ENCODE results near the gene PDE4D.

DNA sequence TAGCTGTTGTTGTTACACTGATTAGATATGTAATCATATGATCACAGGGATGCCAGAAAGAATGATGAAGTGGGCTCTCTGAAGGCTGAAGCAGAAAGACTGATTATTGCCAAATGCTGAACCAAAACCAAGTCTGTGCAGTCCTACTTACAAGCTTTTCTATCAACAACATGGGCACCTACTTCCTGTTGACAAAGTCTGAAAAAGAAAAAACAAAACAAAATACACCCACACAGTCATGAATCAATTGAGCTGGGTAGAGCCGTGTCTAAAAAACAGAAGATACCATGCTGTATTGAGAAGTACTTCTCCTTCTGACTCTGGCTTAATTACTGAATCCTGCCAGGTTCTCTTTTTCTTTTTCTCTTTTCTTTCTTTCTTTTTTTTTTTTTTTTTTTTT is 947.3 kb downstream of the PDE4D start:
- TF ChIP-seq, protein P1, sequence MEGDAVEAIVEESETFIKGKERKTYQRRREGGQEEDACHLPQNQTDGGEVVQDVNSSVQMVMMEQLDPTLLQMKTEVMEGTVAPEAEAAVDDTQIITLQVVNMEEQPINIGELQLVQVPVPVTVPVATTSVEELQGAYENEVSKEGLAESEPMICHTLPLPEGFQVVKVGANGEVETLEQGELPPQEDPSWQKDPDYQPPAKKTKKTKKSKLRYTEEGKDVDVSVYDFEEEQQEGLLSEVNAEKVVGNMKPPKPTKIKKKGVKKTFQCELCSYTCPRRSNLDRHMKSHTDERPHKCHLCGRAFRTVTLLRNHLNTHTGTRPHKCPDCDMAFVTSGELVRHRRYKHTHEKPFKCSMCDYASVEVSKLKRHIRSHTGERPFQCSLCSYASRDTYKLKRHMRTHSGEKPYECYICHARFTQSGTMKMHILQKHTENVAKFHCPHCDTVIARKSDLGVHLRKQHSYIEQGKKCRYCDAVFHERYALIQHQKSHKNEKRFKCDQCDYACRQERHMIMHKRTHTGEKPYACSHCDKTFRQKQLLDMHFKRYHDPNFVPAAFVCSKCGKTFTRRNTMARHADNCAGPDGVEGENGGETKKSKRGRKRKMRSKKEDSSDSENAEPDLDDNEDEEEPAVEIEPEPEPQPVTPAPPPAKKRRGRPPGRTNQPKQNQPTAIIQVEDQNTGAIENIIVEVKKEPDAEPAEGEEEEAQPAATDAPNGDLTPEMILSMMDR (IDR thresholded peaks at IDR 0.05), result no peak
- TF ChIP-seq EP300 (IDR thresholded peaks at IDR 0.05) (no peak), POLR2AphosphoS5 (IDR thresholded peaks at IDR 0.05) (no peak)
